ENCODE data around the gene LAIR1. TPM values are rescaled to one million over a fixed set of nuclear protein-coding genes. Genes with fewer than 3 reads are reported as not detected.
"Not testable (repeated sequence)": the region's sequence is repeated elsewhere in the genome, so short reads cannot be mapped to it uniquely, and the experiment has no call there.

LAIR1 gene
- polyA plus RNA-seq, 1 donor (not counting 4 experiments of a cell fraction or from before 2014, with no cell fraction given) = not detected

DNA sequence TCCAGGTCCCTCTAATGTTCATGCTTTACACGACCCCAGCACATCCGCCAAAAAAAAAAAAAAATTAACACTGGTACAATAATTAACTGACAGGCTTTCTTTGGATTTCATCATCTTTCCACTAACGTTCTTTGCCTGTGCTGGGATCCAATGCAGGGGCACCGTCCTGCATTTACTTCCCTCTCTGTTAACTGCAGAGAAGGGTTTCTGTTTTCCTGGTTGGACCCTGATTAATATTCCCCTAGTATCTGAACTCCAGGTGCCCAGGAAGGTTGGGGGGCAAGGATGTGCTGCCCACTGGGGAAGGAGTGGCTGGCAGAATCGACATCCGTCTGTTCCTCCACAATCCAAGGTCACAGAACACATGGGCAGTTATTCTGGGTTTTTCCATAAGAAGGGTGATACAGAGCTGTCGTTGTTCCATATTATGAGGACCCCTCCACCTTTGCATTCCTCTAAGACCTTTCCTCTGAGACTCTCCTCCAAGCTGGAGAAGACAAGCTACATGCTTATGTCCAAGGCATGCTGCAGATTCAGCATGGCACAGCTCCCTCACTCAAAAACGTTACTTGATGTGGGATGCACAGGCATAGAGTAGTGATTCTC, 4.5 kb upstream of the LAIR1 start:
- no peak overlapping the region for H3K27ac ChIP-seq (ENCODE audit: control insufficient read depth, insufficient read depth, low read length)
- no peaks in the 10 kb centered on the region for H4K20me1 ChIP-seq (ENCODE audit: control insufficient read depth, extremely low read depth, insufficient read depth, low read length)
- no peak overlapping the region for H2AFZ ChIP-seq (ENCODE audit: control insufficient read depth, low read length)
- H3K9me3 ChIP-seq (ENCODE audit: control insufficient read depth, low read depth, low read length) = no peaks in the 10 kb centered on the region
- H3K36me3 ChIP-seq (ENCODE audit: control insufficient read depth in 2 of 2, extremely low read depth in 1 of 2, insufficient read depth in 2 of 2, low read length in 2 of 2) = no peaks in the 10 kb centered on the region
- H3K4me3 ChIP-seq (ENCODE audit: control insufficient read depth in 2 of 3, extremely low read depth in 1 of 3, insufficient read depth in 2 of 3, low read depth in 1 of 3, low read length in 3 of 3) = no peak overlapping the region
- no peaks in the 10 kb centered on the region for H3K79me2 ChIP-seq (ENCODE audit: control insufficient read depth, insufficient read depth, low read length)
- DNase-seq (ENCODE audit: low read depth, low spot score) (no peak), FAIRE-seq (no peak)
- H3K4me1 ChIP-seq (ENCODE audit: control insufficient read depth, extremely low read depth, insufficient read depth, low read length) = no peaks in the 10 kb centered on the region
- no peaks in the 10 kb centered on the region for H3K27me3 ChIP-seq (ENCODE audit: control insufficient read depth, extremely low read depth, insufficient read depth, low read length)
- dilution Hi-C loops (cut with MboI; ENCODE audit: extremely low pct_ligation_motif_present, low sequenced_read_pairs) = no loop called here
- no peak overlapping the region for H3K9ac ChIP-seq (ENCODE audit: control insufficient read depth, extremely low read depth, insufficient read depth, low read length)
- TF ChIP-seq, protein P1, sequence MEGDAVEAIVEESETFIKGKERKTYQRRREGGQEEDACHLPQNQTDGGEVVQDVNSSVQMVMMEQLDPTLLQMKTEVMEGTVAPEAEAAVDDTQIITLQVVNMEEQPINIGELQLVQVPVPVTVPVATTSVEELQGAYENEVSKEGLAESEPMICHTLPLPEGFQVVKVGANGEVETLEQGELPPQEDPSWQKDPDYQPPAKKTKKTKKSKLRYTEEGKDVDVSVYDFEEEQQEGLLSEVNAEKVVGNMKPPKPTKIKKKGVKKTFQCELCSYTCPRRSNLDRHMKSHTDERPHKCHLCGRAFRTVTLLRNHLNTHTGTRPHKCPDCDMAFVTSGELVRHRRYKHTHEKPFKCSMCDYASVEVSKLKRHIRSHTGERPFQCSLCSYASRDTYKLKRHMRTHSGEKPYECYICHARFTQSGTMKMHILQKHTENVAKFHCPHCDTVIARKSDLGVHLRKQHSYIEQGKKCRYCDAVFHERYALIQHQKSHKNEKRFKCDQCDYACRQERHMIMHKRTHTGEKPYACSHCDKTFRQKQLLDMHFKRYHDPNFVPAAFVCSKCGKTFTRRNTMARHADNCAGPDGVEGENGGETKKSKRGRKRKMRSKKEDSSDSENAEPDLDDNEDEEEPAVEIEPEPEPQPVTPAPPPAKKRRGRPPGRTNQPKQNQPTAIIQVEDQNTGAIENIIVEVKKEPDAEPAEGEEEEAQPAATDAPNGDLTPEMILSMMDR (optimal IDR thresholded peaks at IDR 0.05 in 1 of 3, IDR thresholded peaks at IDR 0.05 in 1 of 3, conservative IDR thresholded peaks at IDR 0.05 in 1 of 3; ENCODE audit: extremely low read depth in 1 of 3, insufficient read depth in 2 of 3, low read length in 3 of 3) = no peak
- no peak for TF ChIP-seq EZH2 (IDR thresholded peaks at IDR 0.05; ENCODE audit: low read length)
- no peaks in the 10 kb centered on the region for H3K9me1 ChIP-seq (ENCODE audit: control insufficient read depth, extremely low read depth, insufficient read depth, low read length)
- H3K4me2 ChIP-seq (ENCODE audit: control insufficient read depth, extremely low read depth, insufficient read depth, low read depth, low read length) = no peak overlapping the region

DNA sequence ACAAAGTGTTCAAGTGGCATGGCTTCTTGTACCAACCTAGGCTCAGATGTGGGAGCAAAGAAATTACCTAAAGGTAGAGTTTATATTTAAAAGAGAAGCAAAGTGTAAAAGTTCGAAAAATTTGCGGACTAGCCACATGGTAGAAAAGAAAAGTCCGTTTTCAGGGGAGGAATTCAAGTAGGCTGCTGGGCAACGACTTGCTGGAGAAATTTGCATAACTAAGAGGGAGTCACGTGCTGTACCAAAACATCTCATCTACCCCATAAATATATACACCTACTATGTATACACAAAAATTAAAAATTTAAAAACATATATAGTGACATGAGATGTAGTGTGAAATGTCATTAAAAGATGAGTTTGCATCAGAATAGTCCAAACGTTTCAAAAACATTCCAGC, 2.1 kb upstream of the LAIR1 start:
- no peak overlapping the region for H3K4me2 ChIP-seq (ENCODE audit: control insufficient read depth, extremely low read depth, insufficient read depth, low read depth, low read length)
- H2AFZ ChIP-seq (ENCODE audit: control insufficient read depth, low read length) = no peak overlapping the region
- no peaks in the 10 kb centered on the region for H3K9me1 ChIP-seq (ENCODE audit: control insufficient read depth, extremely low read depth, insufficient read depth, low read length)
- H3K27me3 ChIP-seq (ENCODE audit: control insufficient read depth, extremely low read depth, insufficient read depth, low read length) = no peaks in the 10 kb centered on the region
- no peak overlapping the region for H3K27ac ChIP-seq (ENCODE audit: control insufficient read depth, insufficient read depth, low read length)
- H3K4me1 ChIP-seq (ENCODE audit: control insufficient read depth, extremely low read depth, insufficient read depth, low read length) = no peaks in the 10 kb centered on the region
- DNase-seq (ENCODE audit: low read depth, low spot score) (no peak), FAIRE-seq (no peak)
- TF ChIP-seq EZH2 (IDR thresholded peaks at IDR 0.05; ENCODE audit: low read length) = no peak
- TF ChIP-seq, protein P1 (optimal IDR thresholded peaks at IDR 0.05 in 1 of 3, IDR thresholded peaks at IDR 0.05 in 1 of 3, conservative IDR thresholded peaks at IDR 0.05 in 1 of 3; ENCODE audit: extremely low read depth in 1 of 3, insufficient read depth in 2 of 3, low read length in 3 of 3) = no peak
- H3K36me3 ChIP-seq (ENCODE audit: control insufficient read depth in 2 of 2, extremely low read depth in 1 of 2, insufficient read depth in 2 of 2, low read length in 2 of 2) = no peaks in the 10 kb centered on the region
- no peaks in the 10 kb centered on the region for H3K79me2 ChIP-seq (ENCODE audit: control insufficient read depth, insufficient read depth, low read length)
- no peak overlapping the region for H3K9ac ChIP-seq (ENCODE audit: control insufficient read depth, extremely low read depth, insufficient read depth, low read length)
- no peak overlapping the region for H3K4me3 ChIP-seq (ENCODE audit: control insufficient read depth in 2 of 3, extremely low read depth in 1 of 3, insufficient read depth in 2 of 3, low read depth in 1 of 3, low read length in 3 of 3)
- H3K9me3 ChIP-seq (ENCODE audit: control insufficient read depth, low read depth, low read length) = no peaks in the 10 kb centered on the region
- H4K20me1 ChIP-seq (ENCODE audit: control insufficient read depth, extremely low read depth, insufficient read depth, low read length) = no peaks in the 10 kb centered on the region
- dilution Hi-C loops (cut with MboI; ENCODE audit: extremely low pct_ligation_motif_present, low sequenced_read_pairs) = no loop called here

DNA sequence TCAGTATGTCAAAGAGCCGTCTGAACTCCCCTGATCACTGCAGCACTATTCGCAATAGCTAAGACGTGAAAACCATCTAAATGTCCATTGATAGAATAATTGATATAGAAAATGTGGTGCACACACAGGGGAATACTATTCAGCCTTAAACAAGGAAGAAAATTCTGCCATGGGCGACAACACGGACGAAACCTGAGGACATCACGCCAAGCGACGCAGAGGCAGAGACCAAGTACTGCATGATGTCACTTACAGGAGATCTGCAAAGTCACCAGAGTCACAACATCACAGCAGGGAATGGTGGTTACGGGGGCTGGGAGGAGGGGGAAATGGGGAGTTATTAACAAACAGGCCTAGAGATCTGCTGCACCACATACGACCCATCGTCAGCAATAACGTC, 1.1 kb upstream of the LAIR1 start:
- H3K4me2 ChIP-seq (ENCODE audit: control insufficient read depth, extremely low read depth, insufficient read depth, low read depth, low read length); H3K4me1 ChIP-seq (ENCODE audit: control insufficient read depth, extremely low read depth, insufficient read depth, low read length); H3K79me2 ChIP-seq (ENCODE audit: control insufficient read depth, insufficient read depth, low read length); H3K9me3 ChIP-seq (ENCODE audit: control insufficient read depth, low read depth, low read length); H3K27me3 ChIP-seq (ENCODE audit: control insufficient read depth, extremely low read depth, insufficient read depth, low read length); H3K9ac ChIP-seq (ENCODE audit: control insufficient read depth, extremely low read depth, insufficient read depth, low read length); FAIRE-seq; DNase-seq (ENCODE audit: low read depth, low spot score); H2AFZ ChIP-seq (ENCODE audit: control insufficient read depth, low read length); H3K4me3 ChIP-seq (ENCODE audit: control insufficient read depth in 2 of 3, extremely low read depth in 1 of 3, insufficient read depth in 2 of 3, low read depth in 1 of 3, low read length in 3 of 3); H4K20me1 ChIP-seq (ENCODE audit: control insufficient read depth, extremely low read depth, insufficient read depth, low read length); H3K36me3 ChIP-seq (ENCODE audit: control insufficient read depth in 2 of 2, extremely low read depth in 1 of 2, insufficient read depth in 2 of 2, low read length in 2 of 2); H3K27ac ChIP-seq (ENCODE audit: control insufficient read depth, insufficient read depth, low read length); dilution Hi-C loops (cut with MboI; ENCODE audit: extremely low pct_ligation_motif_present, low sequenced_read_pairs); H3K9me1 ChIP-seq (ENCODE audit: control insufficient read depth, extremely low read depth, insufficient read depth, low read length): not testable (repeated sequence)
